Aortic smooth muscle cell (primary cell): ENCODE measurements around the gene TTC28. TPM values are rescaled to one million over a fixed set of nuclear protein-coding genes. Genes with fewer than 3 reads are reported as not detected.

Source experiments
- total RNA-seq: library from RNA; depleted of rRNA; stranded (reverse); fragments of >200 nt; gene quantifications from 2 replicates; pipeline ENCODE4 v1.2.3, GENCODE V29; 2014

TTC28 gene
- 12.2 and 19.3 TPM in 2 replicates for total RNA-seq

GRCh38 chr22:28679611-28680287 lies at the start of gene TTC28:
Gene TTC28, minus strand, starts transcription at chr22:28679840. Its CDS starts 117 bp downstream, at chr22:28679723.

Other genes with a start within 250 kb of the TTC28 start
- 10.1 and 14.4 TPM in 2 replicates for gene CHEK2, start 62.0 kb upstream of the TTC28 start, total RNA-seq
- 14.0 and 17.8 TPM in 2 replicates for gene HSCB, start 62.2 kb upstream of the TTC28 start, total RNA-seq
- gene CCDC117, start 92.9 kb upstream of the TTC28 start, total RNA-seq: 8.7 and 12.3 TPM in 2 replicates
- 153 and 154 TPM in 2 replicates for gene XBP1, start 120.7 kb upstream of the TTC28 start, total RNA-seq
- gene ZNRF3, start 203.7 kb upstream of the TTC28 start, total RNA-seq: 2.3 and 2.4 TPM in 2 replicates